ENCODE results near the gene TMEM33.

TMEM33 gene

GRCh38 chr4:42008011-42008786 lies 73.0 kb downstream of the TMEM33 start:
- DNase-seq, result no peak

All from NCI-H1105 (cell line).